RPMI8226 (cell line): ENCODE data around the gene APBA2.

Experiments used
- DNase-seq: peaks from one replicate; pipeline ENCODE4 v3.0.0-alpha.2; 2015

Gene APBA2

GRCh38 chr15:29094711-29095110 is 208.9 kb downstream of the APBA2 start:
- no peak for DNase-seq

- DNase-seq: no peak
These were observed 210.0 kb downstream of the APBA2 start for GRCh38 chr15:29095746-29096145.

DNA sequence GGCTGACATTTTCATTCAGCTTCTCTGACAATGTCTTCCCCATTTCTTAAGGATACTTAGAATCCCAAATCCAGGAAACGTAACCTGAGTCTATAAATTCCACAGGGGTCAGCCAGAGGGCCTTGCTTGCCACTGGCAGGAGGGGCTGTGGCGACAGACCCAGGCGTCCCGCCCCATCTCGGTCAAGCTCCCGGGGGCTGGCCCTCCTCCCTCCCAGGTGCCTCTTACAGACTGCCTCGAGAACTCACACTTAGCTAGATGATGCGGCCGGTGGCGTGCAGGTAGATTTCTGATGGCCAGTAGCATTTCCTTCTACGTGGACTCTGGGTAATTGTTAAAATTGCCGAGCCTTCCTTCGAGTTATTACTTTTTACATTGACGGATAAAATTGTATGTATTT is 211.4 kb downstream of the APBA2 start:
- DNase-seq: no peak

GRCh38 chr15:29097971-29098370 is 212.2 kb downstream of the APBA2 start:
- DNase-seq: no peak

DNA sequence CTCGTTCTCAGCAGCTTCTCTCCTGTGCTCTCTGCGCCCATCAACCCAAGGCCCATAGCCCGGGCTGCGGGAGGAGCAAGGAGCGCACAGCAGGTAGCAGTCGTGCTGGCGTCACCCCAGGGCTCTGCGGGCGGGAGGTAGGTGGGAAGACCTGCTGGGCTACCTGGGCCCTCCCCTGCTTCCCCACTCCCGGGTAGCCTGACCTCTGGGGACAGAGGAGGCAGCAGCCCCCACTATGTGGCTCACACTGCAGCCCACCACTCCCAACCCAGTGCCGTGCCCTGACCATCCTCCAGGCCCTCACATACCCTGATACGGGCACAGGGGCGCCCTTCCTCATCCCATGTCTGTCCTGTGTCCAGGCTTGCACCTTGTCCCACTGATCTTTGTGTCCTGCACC is 212.9 kb downstream of the APBA2 start:
- no peak for DNase-seq

GRCh38 chr15:29099131-29099880 is 213.5 kb downstream of the APBA2 start:
- no peak for DNase-seq

DNA sequence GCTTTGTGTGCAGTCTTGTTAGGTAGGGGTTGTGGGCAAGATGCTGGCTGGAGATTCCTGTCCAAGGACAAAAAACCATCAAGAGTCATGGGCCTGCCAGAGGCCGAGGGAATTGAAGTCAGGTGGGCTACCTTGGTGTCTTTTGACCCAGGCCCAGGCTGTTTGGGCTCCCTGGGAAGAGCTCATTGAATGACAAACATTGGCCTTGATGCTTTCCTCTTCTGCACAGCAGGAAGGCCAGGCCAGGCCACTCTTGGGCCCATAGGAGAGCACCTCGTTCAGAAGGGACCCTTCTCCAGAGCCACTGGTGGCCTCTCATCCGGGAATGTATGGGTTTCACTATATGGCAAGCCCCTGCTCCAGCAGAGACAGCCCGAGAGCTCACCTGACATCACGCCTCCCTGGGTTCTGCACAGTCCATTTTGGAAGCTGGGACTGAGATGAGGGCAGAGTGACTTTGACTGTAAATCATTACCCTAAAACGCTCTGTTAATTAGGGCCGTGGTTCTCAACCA is 214.8 kb downstream of the APBA2 start:
- DNase-seq: no peak

DNA sequence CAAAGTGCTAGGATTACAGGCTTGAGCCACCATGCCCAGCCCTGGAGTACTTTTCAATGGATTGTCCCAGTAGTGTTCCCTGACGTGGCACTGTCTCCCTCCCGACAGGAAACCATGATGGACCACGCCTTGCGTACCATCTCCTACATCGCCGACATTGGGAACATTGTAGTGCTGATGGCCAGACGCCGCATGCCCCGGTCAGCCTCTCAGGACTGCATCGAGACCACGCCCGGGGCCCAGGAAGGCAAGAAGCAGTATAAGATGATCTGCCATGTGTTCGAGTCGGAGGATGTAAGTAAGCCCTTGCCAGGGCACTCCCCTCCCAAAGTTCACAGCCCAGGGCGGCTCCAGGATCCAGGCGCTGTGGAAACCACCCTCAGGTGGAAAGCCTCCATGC is 215.7 kb downstream of the APBA2 start:
- no peak for DNase-seq

GRCh38 chr15:29102173-29102794 is 216.5 kb downstream of the APBA2 start:
- peak; percentile 48 for DNase-seq

DNA sequence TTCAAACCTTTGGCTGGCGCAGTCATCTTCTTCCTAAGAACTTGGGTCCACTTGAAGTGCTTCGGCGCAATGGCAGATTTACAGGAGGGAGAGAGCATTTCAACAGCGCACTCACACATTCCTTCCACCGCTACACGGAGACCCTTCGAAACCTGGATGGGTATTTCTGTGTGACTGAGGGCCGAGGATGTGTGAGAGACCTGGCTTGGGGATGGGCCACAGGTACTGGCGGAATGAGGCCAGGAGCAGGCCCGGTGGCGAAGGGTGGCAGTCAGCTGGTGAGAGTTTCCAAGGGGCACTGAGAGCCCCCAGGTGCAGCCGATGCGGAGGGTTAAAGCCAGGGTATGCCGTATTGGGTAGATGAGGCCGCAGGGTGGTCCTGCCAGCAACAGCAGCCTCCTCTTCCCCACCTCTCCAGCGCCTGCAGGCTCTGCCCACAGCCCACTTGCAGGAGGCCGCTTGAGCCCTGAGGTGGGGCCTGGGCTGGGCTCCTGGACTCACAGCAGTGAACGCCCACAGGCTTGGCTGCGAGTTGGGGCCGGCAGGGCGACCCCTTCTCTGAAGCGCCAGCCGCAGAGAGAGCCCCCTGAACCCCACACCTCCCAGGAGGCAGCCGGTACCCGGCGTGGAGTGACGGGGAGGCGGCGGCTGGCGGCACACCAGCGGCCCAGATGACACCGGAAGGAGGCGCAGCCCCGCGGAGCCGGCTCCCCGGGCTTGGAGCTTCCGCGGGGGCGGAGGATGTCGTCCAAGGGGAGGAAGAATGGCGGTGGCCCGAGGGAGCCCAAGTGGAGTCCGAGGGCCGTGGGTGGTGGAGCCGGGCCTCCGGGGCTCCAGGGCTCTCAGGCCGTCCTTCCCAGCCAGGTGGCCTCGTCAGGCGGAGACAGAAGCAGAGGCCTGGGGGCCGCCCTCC is 217.4 kb downstream of the APBA2 start:
- no peak for DNase-seq

DNA sequence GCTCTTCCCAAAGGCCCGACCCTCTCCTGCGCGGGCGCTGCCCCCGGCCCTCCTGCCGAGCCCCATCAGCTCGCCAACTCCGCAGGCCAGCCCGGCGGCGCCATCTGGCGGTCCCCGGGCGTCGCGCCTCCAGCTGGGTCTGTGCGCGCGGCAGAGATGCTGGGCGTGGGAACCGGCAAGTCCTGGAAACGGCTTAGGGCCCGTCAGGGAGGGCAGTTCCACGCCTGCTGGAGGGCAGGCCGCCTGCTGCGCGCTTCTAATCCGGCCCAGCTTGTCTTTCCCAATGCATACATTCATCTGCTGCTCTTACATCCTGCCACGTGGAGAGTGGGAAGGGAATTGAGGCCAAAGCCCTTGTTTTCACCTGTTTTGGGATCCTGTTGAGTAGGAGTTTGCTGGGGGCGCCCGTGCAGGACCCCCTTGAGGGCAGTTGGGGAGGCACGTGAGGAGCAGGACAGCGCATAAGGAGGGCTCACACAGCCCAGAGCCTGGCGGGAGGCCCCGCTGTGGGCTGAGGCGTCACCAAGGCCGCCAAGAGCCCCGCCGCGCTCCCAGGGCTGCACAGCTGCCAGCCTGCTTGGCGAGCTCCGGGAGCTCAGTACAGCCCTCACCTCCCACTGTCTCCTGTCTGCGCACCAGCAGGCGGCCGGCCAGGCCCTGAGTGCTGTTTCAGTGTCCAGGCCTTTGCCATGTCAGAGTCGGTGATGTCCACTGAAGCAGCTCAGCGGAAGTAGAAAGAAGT is 218.2 kb downstream of the APBA2 start:
- DNase-seq: peak; percentile 61

- DNase-seq: no peak
These were observed 218.7 kb downstream of the APBA2 start for GRCh38 chr15:29104566-29104880.

GRCh38 chr15:29105151-29105854 is 219.5 kb downstream of the APBA2 start:
- DNase-seq: no peak

- DNase-seq: no peak
These were observed 220.3 kb downstream of the APBA2 start for GRCh38 chr15:29106116-29106515.

GRCh38 chr15:29106551-29107290 is 220.9 kb downstream of the APBA2 start:
- no peak for DNase-seq

DNA sequence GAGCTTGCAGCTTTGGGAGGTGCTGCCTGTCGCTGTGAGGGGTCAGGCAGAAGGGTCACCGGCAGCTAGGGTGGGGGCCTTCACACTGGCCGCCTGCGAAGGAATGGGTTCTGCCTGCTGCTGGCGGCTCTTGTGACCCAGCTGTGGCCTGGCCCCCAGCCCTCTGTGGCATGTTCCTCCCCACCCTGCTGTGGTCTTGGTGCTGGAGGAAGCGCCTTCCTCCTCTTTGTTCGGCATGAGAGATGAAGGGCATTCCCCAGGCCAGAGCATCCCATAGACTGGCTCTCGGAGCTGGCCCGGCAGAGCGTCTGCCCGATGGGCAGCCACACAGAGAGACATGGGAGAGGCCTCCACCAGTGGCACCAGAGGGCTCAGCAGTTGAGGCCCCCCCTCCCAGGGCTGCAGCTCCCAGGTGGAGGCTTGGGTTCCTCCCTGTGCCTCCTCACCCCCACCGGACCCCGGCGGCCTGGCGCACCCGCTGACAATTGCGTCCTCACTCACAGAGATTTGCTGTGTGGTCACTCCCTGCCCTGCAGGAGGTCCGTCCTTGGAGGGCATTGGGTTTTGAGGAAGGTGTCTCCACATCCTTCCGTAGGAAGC is 221.6 kb downstream of the APBA2 start:
- no peak for DNase-seq

- DNase-seq: no peak
These were observed 222.3 kb downstream of the APBA2 start for GRCh38 chr15:29107971-29108645.

- DNase-seq: no peak
These were observed 224.0 kb downstream of the APBA2 start for GRCh38 chr15:29109762-29110161.

GRCh38 chr15:29110176-29110575 is 224.4 kb downstream of the APBA2 start:
- DNase-seq: no peak

GRCh38 chr15:29110733-29111132 is 225.0 kb downstream of the APBA2 start:
- DNase-seq: no peak
